Stimulated activated CD8-positive, alpha-beta memory T cell treated with anti-CD3 and anti-CD28 coated beads, Interleukin-15, amount 100 ng/mL, for 24 hours (primary cell): ENCODE data around the gene TARS1.
A peak's percentile ranks its signal among the peaks of the same experiment; 100 is the strongest.

Source experiments
- DNase-seq: peaks from one replicate; pipeline ENCODE4 v3.0.0-alpha.2; 2020; ENCODE audit warnings: low read depth

The TARS1 gene

GRCh38 chr5:33440482-33441240, at the start of gene TARS1:
TARS1 (plus strand) TSS chr5:33440965; CDS start chr5:33441087, 122 bp downstream.
- peak; percentile 81 for DNase-seq

GRCh38 chr5:33398501-33398900, 42.3 kb upstream of the TARS1 start:
- DNase-seq, result no peak

DNA sequence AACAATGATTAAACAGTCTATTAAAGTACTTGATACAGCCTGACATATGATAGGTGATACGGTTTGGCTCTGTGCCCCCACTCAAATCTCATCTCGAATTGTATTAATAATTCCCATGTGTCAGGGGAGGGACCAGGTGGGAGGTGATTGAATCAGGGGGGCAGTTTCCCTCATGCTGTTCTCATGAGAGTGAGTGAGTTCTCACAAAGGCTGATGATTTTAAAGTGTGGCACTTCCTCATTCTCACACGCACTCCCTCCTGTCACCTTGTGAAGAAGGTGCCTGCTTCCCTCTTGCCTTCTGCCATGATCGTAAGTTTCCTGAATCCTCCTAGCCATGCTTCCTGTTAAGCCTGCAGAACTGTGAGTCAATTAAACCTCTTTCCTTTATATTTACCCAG, 40.1 kb upstream of the TARS1 start:
- DNase-seq, result no peak

GRCh38 chr5:33401482-33402390, 39.0 kb upstream of the TARS1 start:
- DNase-seq, result no peak

GRCh38 chr5:33403187-33403586, 37.6 kb upstream of the TARS1 start:
- DNase-seq, result no peak

DNA sequence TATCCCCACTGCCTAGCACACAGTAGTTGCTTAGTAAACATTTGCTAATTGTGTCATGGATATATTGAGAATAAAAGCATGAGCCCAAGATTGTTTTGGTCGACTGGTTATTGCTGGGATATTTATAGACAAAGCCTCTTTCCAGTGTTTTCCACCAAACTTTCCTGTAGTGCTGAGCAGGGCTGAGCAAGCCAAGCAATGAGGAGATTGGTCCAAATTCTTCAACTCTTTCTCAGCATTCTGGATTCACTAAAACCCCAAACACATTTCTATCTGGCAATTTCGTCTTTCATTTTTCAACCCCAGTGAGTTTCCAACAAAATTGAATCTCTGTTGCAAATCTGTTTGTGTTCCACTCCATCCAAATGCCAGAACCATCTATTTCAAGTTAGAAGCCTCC, 31.9 kb upstream of the TARS1 start:
- no peak for DNase-seq

DNA sequence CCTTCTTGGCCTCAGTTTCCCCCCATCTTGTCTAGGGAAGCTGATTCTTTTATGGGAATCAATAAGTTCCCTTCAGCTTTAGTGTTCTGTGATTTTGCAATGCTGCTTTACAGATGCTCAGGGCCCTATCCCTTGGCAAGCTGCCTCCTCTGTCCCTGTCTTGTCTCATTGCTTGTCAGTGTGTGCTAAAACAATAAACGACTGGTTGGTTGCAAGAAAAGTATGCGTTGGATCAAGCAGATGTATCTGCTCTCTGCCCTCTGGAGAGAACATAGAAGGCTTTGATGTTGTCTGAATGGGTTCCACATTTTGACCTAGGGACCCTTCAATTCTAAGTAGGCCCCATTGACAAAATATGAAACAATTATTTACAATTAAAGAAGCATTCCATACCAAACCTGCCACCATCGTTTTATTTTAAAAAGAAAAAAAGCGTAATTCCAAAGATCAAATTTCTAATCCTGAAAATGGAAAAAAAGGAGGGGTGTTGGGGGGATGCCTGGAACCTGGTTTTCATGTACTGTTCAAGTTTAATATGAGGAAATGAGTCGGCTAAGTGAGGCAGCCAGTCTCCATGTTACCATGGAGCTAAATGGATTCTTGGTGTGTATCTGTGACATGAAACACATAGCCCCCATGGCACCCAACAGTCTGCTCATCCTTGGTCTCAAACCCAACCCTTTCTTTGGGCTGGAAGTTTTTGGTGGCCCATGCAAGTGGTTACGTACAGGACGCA, 31.2 kb upstream of the TARS1 start:
- DNase-seq, result no peak

GRCh38 chr5:33410221-33410620, 30.5 kb upstream of the TARS1 start:
- DNase-seq, result no peak

DNA sequence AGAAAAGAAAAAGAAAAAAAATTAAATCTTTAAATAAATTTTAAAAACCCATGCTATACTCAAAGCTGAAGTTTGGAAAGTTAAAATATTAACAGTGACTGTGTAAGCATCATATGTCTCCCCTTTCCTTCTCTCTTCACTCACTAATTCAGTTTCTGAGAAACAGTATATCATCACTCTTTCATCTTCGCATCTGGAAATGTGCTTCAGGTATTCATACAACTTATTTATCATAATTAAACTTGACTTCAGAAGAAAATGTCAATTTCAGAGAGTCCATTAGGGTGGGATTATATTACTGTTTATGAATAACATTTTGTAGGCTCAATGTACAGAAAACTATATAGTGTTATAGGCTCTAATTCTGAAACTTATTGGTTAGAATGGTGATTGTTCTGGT, 29.3 kb upstream of the TARS1 start:
- no peak for DNase-seq

- DNase-seq, result no peak
These were observed 24.9 kb upstream of the TARS1 start for GRCh38 chr5:33415811-33416354.

DNA sequence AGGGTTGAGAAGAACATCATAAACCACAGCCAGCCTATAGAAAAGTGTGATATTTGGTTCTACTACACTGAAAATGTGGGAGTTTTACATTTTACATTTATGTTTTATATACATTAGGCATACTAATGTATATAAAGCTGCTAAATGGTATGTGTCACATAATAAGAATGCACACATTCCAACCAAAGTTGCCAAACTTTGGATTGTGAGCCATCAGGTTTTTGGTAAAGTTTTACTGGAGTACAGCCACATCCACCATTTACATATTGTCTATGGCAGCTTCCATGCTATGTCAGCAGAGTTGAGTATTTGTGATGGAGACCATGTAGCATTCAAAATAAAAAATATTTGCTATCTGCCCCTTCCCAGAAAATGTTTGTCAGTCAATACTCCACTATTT, 23.1 kb upstream of the TARS1 start:
- no peak for DNase-seq

DNA sequence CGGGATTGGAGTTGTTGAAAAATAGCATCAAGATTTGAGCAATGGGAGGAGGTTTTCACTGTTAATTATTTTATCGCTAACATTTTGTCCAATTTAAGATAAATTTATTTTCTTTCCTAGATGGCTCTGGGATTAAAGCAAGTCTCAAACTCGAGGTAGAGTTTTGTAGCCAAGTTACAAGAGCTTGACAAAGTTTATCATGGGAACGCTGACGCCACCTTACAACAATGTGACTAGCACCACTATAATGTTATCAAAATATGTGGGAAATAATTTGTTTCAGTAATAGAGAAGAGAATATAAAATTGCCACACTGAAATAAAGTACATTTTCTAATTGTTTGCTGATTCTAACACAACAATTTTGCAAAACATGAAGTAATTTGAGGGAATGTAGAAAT, 19.8 kb upstream of the TARS1 start:
- DNase-seq, result no peak

DNA sequence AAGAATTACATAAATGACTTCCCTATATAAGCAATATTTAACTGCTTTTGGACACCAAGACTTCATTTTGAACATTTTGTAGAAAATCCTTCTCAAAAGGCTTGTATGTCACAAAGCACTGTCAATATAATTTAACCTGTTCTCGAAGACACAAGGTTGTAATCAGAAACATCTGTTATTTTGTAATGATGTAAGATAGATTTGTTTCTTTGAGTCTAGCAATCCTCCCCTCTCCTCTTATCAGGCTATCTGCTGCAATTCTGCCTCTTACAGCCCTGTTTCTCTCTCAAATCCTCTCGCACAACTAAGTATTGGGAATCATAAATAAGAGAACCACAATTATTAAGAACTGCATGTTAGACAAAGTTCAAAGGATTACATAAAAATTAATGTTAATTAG, 18.6 kb upstream of the TARS1 start:
- no peak for DNase-seq

DNA sequence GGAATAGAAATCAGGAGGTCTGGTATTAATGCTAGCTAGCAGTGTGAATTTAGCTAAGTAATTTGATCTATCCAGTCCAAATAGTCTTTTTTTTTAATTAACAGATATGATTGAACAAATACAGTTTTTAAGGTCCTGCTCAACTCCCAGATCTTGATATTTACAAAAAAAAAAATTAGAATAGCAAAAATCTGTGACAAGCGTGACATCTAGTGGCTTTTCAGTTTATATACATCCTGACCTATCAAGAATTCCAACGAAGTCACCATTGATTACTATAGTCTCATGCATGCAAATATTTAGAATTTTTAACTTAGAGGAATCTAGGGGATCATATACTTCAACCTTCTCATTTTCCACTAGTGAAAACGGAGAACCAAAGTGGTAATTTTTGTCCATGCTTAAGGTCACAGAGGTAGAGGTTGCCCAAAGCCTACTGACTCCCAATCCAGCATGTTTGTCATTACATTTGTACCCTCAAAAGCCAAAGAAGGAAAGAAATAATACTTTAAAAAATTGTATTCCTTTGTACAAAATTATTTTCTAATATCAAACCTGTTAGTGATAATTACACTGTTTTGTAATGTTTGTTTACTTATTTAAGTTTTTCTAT, 17.6 kb upstream of the TARS1 start:
- no peak for DNase-seq

GRCh38 chr5:33425314-33425713, 15.5 kb upstream of the TARS1 start:
- DNase-seq, result no peak

- no peak for DNase-seq
These were observed 9.8 kb upstream of the TARS1 start for GRCh38 chr5:33430983-33431382.

DNA sequence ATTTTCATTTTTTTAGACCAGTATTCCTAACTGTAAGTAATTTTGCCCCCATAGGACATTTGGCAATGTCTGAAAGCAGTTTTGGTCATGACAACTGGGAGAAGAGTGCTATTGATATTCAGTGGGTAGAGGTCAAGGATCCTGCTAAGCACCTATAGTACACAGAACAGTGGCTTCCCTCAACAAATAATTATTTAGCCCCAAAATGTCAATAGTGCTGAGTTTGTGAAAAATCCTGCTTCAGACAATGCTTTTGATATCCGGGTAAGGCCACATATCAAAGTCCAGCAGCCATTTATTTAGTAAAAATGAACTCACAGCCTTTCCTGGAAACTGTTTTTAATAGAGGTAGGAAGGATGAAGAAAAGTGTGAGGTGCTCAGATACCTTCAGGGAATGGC, 8.1 kb upstream of the TARS1 start:
- no peak for DNase-seq

GRCh38 chr5:33433303-33434240, 7.2 kb upstream of the TARS1 start:
- DNase-seq, result no peak

GRCh38 chr5:33435893-33436490, 4.8 kb upstream of the TARS1 start:
- peak; percentile 8 for DNase-seq

- no peak for DNase-seq
These were observed 1.8 kb upstream of the TARS1 start for GRCh38 chr5:33438996-33439395.
